ENCODE measurements around the gene FANCD2.

The FANCD2 gene

GRCh38 chr3:9994086-9994844 is 32.0 kb upstream of the FANCD2 start:
- TF ChIP-seq CTCF (conservative IDR thresholded peaks at IDR 0.05; ENCODE audit: low read depth) = no peak

GRCh38 chr3:10000686-10001085 is 25.6 kb upstream of the FANCD2 start:
- H3K27ac ChIP-seq = no peak overlapping the region
- TF ChIP-seq CTCF (conservative IDR thresholded peaks at IDR 0.05; ENCODE audit: low read depth) = no peak
- ChIA-PET POLR2A (ENCODE audit: low non-redundant PET) (no interaction called here), CTCF (no interaction called here)
- no peak for DNase-seq (ENCODE audit: low spot score)

More at GRCh38 chr3:9994086-9994844, 32.0 kb upstream of the FANCD2 start:
- ChIA-PET CTCF (no interaction called here), POLR2A (ENCODE audit: low non-redundant PET) (no interaction called here)
- no peak for DNase-seq (ENCODE audit: low spot score)
- peak overlapping the region; percentile 61 for H3K27ac ChIP-seq

GRCh38 chr3:10002951-10003350 is 23.3 kb upstream of the FANCD2 start:
- H3K27ac ChIP-seq = no peak overlapping the region
- TF ChIP-seq CTCF (conservative IDR thresholded peaks at IDR 0.05; ENCODE audit: low read depth) = no peak
- POLR2A ChIA-PET (ENCODE audit: low non-redundant PET) = no interaction called here
- CTCF ChIA-PET = no interaction called here
- DNase-seq (ENCODE audit: low spot score) = no peak

GRCh38 chr3:10004506-10004905 is 21.7 kb upstream of the FANCD2 start:
- H3K27ac ChIP-seq = no peak overlapping the region
- POLR2A ChIA-PET (ENCODE audit: low non-redundant PET) = no interaction called here
- CTCF ChIA-PET = interaction anchor here (0.6 kb wide), 1 partner anchor 40 kb away, joined by 4 read pairs; no protein-coding TSS in a partner anchor
- DNase-seq (ENCODE audit: low spot score) = no peak
- TF ChIP-seq CTCF (conservative IDR thresholded peaks at IDR 0.05; ENCODE audit: low read depth) = no peak

- POLR2A ChIA-PET (ENCODE audit: low non-redundant PET) = no interaction called here
- CTCF ChIA-PET = interaction anchor here (0.6 kb wide), 1 partner anchor 40 kb away, joined by 4 read pairs; no protein-coding TSS in a partner anchor
- TF ChIP-seq CTCF (conservative IDR thresholded peaks at IDR 0.05; ENCODE audit: low read depth) = no peak
- H3K27ac ChIP-seq = no peak overlapping the region
- no peak for DNase-seq (ENCODE audit: low spot score)
These were observed 21.2 kb upstream of the FANCD2 start for GRCh38 chr3:10004960-10005564.

GRCh38 chr3:10006048-10006761 is 20.0 kb upstream of the FANCD2 start:
- DNase-seq (ENCODE audit: low spot score) = no peak
- TF ChIP-seq CTCF (conservative IDR thresholded peaks at IDR 0.05; ENCODE audit: low read depth) = no peak
- ChIA-PET CTCF (interaction anchor here (0.7 kb wide), 1 partner anchor 23 kb away, joined by 4 read pairs; no protein-coding TSS in a partner anchor), POLR2A (ENCODE audit: low non-redundant PET) (no interaction called here)
- H3K27ac ChIP-seq = no peak overlapping the region
